ENCODE measurements around the gene PLPPR1.

DNA sequence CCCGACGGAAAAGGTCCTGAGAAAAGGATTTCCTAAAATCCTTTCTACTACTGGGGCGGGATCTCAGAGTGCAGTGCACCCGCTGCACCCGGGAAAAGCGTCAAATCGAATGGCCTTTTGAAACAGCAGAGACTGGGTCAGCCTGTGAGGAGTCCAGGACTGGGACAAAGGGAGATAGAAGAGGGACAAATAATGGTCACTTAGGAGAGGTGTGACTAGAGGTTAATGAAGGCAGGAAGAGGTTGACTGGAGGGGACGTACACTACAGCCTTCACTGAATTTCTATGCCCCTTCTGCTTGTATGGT, 1.5 kb downstream of the PLPPR1 start:
- TF ChIP-seq POLR2AphosphoS5 (IDR thresholded peaks at IDR 0.05; ENCODE audit: insufficient read depth, low read depth, low read length) (no peak), EZH2 (IDR thresholded peaks at IDR 0.05; ENCODE audit: borderline replicate concordance, low read depth, low read length, severe bottlenecking) (no peak), POLR2A (IDR thresholded peaks at IDR 0.05; ENCODE audit: low read depth, low read length) (no peak), JUN (IDR thresholded peaks at IDR 0.05; ENCODE audit: borderline replicate concordance, insufficient read depth, insufficient read length, low read depth) (no peak), MYC (IDR thresholded peaks at IDR 0.05; ENCODE audit: low read depth, low read length) (no peak)
- TF ChIP-seq, protein P1, sequence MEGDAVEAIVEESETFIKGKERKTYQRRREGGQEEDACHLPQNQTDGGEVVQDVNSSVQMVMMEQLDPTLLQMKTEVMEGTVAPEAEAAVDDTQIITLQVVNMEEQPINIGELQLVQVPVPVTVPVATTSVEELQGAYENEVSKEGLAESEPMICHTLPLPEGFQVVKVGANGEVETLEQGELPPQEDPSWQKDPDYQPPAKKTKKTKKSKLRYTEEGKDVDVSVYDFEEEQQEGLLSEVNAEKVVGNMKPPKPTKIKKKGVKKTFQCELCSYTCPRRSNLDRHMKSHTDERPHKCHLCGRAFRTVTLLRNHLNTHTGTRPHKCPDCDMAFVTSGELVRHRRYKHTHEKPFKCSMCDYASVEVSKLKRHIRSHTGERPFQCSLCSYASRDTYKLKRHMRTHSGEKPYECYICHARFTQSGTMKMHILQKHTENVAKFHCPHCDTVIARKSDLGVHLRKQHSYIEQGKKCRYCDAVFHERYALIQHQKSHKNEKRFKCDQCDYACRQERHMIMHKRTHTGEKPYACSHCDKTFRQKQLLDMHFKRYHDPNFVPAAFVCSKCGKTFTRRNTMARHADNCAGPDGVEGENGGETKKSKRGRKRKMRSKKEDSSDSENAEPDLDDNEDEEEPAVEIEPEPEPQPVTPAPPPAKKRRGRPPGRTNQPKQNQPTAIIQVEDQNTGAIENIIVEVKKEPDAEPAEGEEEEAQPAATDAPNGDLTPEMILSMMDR (IDR thresholded peaks at IDR 0.05; ENCODE audit: extremely low read depth in 1 of 2, insufficient read depth in 1 of 2, low read depth in 1 of 2, low read length in 2 of 2) = no peak
